ENCODE data around the gene POLD3.
"Not testable (repeated sequence)": the region's sequence is repeated elsewhere in the genome, so short reads cannot be mapped to it uniquely, and the experiment has no call there.

The POLD3 gene

DNA sequence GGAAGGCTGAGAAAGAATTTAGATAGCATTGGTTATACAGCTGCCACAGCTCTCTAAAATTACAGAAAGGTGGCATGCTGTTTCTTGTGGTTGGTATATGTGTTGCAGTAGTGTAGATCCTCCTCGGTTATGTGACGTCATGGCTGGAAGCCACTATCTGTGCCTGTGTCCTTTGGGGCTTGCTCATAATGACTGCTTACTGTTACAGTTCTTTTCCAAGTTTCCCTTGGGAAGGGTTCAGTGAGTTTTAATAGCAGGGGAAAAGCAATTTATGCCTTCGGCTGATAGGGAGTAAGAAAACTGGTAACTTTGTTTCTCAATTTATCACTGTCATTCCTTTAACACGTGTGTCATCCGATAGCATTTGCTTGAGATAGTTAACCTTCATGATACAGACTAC lies 47.2 kb downstream of the POLD3 start:
- DNase-seq, result no peak

DNA sequence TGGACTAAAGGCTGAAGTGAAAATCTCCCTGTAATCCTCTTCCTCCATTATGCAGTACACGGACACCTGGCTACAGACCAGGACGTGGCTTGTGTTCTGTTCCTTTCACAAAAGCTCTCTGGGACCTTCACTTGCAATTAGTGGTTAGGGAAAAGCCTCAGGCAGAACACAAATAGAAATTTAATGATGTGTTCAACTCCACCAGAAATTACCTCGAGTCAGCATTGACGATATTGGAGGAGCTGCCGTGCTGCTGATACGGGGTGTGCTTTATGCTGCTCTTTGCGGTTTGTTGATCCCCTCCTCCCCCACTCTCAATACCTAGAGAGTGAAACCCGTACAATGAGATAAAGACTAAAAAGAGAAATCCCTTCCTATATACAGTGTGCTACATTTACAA lies 48.9 kb downstream of the POLD3 start:
- DNase-seq, result no peak

DNA sequence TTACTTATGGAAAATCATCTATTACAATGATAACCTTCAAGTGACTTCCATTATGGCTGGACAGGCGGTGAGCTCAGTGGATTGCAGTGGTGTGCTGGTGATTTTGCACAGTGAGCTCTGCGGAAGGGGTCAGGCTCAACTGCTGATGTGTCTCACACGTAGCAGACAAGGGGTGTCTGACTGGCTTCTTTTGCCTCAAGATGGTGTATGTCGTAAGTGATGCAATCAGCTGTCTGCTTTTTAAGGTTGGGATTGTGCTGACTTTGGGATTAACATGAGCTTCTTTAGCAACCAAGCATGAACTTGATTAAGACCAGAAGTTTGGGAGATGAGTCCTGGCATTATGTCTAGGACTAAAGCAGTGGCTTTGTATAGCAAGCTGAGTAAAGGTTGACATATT lies 49.5 kb downstream of the POLD3 start:
- no peak for DNase-seq

DNA sequence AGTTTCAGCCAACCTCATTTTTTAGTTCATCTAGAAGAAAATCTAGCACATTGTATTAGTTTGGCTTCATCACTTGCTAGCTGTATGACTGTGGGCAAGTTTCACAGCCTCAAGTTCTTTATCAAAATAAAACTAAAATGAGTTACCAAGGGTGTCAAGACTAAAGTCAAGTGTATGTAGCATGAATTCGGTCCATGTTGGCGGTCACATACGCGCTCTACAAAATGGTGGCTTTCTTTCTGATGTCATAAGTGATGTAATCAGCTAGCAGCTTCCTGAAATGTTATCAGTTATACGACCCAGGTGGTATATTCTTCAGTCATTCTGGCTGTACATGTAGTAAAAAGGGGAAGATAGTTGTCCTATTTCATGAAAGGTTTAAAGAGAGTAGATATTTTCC lies 50.5 kb downstream of the POLD3 start:
- no peak for DNase-seq

DNA sequence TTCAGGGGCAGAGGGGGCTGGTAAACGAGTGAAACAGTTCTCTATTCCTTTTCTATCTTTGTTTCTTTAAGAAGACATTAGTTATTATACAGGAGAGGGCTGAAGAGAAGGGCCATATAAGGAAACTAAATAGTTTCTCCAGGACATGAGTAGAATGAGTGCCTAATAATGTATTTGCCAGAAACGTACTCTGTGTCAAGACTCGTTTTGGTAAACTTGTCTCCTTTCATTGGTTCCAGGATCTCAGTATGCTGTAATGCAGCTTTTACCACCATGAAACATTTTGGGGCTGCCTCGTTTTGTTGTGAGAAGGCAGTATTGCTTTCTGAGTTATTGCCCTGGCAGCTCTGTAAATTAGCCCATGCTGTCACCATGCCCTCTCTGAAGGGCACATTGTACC lies 51.7 kb downstream of the POLD3 start:
- no peak for DNase-seq

DNA sequence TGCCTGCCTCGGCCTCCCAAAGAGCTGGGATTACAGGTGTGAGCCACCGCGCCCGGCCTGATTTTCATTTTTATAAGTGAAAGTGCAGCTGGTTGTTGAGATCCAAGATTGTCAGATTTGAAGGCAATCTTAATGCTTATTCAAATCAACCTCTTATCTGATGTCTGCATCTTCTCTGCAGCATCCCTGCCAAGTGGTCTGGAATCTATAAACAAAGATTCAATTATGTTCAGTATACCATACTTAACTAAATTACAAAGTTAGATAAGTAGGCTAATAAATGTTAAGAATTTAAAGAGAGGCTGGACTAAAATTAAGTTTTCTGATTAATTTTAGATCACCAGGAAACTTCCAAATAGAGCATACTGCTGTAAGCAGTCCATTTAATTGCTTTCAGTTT lies 53.8 kb downstream of the POLD3 start:
- DNase-seq, result no peak

DNA sequence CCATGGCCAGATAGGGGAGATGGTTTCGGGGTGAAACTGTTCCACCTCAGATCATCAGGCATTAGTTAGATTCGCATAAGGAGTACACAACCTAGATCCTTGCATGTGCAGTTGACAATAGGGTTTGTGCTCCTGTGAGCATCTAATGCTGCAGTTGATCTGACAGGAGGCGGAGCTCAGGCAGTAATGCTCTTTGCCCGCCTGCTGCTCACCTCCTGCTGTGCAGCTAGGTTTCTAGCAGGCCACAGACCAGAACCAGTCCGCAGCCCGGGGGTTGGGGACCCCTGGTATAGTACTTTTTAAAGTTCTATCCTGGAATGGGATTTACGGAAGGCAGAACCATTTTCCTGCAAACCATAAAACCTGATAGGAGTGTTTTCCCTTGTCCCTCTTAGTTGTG lies 54.6 kb downstream of the POLD3 start:
- DNase-seq, result no peak

DNA sequence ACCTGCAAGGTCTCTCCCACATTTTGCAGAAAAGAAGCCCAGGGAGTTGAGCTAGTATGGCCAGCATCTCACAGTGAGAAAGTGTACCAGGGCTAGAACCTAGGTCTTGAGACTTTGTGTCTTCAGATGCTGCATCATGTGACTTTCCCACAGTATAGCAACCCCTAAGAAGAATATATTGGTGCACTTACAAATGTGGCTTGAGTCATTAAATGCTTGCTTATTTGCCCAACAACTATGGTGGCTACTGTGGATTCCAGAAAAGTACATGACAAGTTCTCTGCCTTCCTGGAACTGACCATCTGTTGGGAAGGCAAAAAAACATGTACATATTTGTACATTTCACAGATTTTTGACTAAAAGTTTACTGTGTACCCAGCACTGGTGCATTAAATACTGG lies 55.0 kb downstream of the POLD3 start:
- no peak for DNase-seq

DNA sequence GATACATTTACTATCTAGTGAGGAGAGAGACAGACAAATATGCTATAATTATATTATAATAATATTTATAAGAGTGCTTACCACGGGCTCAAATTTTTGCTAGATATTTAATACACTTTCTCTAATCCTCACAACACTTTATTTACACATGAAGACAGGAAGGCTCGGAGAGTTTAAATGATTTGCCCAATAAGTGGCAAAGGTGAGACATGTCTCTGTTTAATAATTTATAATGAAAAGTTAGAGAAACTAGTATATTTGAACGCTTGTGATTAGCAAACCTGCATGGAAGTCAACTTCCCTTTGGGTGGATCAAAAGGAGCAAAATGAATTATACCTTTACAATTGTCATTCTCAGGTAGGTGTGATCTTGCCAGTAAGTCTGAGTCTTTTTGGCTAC lies 55.4 kb downstream of the POLD3 start:
- DNase-seq, result no peak

DNA sequence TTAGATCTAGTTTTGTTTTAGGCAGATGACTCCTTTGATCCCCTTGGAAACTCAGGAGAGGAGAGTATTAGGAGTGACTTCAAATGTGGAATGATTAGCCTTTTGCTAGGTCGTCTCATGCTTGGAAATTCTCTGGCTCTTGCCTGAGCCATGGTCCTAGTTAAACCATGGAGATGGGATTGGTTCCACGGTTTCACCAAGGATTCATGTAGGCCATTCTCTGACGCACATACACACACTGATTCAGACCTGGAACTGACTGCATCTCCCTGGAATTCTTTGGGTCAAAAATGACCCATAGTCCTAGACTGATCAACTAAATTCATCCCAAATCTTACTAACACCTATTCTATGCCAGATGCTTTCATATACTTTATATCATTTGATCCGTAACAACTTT lies 56.5 kb downstream of the POLD3 start:
- no peak for DNase-seq

DNA sequence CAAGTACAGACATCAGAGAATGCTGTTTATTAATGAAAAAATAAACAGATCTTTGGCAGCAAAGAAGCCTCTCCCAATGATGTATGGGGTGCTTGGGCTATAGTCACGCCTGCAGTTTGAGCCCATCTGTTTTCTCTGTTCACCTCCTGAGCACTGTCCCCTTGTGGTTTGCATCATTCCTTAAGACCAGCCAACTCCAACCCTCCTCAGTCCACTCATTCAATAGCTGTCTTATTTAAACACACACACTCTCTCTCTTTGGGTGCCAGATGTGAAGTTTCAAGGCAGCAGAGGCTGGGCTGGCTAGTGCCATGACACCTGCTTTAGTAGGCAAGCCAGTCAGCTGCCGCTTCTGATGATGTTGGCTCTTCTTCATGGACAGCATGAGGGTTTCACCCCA lies 58.1 kb downstream of the POLD3 start:
- no peak for DNase-seq

DNA sequence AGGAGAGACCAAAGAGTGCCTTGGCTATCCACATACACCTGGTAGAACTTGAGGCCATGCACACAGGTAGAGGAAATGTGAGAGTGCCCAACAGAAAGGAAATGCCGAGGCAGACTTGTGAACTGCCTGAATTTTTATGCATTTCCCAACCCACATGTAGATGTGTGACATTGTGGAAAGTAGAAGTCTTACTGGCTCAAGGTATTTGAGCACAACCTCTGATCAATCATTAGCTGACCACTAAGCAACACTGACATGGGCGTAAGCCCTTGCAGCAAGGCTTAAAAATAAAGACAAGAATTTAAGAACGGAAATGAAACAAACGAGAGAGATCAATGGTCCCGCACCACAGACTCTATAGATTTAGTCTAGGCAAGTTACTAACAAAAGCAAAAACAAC lies 62.6 kb downstream of the POLD3 start:
- no peak for DNase-seq

DNA sequence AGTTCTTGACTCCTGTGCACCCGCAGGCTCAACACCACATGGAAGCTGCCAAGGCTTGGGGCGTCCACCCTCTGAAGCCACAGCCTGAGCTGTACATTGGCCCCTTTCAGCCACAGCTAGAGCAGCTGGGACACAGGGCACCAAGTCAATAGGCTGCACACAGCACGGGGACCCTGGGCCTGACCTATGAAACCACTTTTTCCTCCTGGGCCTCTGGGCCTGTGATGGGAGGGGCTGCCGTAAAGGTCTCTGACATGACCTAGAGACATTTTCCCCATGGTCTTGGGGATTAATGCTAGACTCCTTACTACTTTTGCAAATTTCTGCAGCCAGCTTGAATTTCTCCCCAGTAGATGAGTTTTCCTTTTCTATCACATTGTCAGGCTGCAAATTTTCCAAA lies 66.7 kb downstream of the POLD3 start:
- DNase-seq, result not testable (repeated sequence)

DNA sequence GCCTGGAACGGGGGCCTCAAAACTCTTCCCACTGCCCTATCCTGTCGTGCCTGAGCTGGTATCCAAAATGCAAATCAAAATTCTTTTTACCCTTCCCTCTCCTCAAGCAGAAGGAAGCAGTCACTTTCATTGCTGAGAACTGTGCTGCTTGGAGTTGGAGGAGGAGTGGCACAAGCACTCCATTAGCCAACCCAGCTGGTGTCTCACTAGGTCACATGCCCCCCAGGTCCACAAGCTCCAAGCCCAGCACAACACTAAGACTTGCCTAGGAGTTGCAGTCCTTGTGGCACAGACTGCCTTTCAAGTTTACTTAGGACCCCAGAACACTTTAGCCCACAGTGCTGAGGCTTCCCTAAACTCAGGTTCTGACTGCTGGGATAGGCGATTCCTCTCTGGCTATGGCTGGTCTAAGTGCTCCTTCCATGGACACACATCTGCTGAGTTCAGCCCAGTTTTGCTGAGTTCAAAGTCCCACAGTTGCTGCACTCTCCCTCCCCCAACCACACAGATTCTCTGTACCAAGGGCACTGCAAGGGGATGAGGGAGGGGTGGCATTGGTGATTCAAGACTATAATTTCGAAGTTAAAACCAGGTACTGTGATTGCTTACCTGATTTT lies 70.2 kb downstream of the POLD3 start:
- no peak for DNase-seq

DNA sequence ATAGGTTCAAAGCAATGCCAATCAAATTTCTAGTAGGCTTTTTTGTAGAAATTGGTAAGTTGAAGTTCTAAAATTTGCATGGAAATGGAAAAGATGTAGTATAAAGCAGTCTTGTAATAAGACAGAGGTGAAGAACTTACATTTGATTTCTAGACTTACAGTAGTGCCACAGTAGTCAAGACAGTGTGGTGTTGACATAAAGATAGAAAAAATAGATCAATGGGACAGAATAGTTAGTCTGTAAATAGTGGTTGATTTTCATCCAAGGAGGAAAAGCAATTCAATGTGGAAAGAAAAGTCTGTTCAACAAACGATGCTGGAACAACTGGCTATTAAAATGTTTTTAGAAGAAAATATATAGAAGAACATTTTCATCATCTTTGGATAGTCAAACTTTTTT lies 70.9 kb downstream of the POLD3 start:
- no peak for DNase-seq

DNA sequence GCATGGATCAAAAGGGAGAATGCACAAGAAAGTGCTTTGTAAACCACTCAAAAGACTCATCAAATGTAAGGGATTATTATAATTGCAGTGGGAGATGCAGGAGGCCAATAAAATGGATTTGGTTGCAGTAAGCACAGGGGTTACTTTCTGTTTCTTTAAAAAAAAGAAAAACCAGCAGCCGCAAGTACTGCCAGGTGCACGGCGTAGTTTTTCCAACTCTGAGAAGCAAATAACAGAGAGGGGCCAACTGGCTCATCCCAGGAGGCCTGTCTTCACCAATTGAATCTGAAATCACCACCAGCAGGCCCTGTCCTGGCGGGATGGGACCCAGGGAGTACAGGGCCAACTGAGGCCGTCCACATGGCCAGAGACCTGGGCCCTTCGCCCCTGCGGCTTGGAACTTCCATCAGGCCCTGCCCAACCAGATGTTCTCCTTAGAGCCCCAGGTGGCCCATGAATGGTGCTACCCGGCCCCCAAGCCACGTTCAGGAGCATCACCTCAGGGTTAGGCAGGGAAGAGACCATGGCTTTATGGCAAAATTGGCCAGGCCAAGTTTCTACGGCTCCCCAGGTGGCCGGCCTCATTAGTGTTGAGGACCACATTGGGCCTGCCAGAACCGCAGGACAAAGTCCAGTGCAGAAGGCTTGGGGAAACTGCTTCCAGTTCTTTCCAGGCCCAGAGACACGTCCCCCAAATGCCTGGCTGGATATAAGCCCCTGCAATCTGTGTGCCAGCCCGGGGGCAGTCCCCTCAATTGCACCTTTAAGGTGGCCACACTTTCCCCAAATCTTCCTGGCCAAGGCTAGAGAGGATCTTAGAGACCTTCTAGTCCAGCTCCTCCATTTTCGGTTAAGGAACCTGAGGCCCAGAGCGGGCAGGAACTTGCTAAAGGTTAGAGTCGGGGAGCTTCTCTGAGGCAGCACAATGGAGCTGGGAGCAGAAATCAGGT lies 77.1 kb downstream of the POLD3 start:
- DNase-seq, result no peak

DNA sequence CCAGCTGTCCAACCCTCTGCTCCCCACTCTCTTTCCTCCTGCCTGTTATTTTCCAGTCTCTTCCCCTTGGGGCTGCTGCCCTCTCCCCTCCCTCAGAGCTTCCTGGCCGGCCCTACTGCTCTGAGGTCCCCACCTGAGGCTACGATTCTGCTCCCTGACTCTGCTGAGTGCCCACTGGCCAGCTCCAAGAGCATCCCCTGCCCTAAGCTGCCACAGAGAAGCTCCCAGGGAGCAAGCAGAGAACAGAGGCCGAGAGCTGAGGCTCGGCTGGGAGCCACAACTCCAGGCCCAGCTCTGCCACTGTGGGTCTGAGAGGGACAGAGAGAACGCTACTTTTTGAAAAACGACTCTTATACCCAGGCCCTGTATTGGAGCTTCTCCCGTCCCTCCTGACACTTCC lies 77.8 kb downstream of the POLD3 start:
- DNase-seq, result no peak

DNA sequence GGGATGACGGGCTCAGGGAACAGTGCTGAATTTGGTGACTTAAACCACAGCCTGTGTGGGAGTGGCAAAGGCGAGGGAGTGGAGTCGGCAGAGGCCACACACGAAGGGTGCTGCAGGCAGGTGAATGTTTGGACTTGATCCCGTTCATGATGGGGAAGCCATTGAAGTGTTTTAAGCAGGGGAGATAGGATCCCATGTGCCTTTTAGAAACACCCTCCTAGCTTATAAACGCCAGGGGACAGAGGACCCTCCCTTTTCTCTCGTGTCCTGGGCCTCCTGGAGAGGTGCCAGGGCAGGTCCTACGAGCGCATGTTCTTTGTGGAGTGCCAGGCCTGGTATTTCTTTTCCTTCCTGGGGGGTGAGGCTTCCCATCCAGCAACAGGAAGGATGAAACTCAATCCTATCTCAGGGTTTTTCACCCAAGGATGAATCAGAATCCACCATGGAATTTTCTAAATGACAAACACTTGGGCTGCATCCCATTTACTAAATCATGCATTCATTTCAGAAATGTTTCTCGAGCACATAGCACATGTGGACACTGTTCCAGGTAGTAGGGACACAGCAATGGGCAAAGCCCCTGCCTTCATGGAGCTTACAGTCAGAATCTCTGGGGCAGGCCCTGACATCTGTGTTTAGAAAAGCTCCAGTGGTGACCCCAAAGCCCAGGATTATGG lies 79.3 kb downstream of the POLD3 start:
- no peak for DNase-seq

DNA sequence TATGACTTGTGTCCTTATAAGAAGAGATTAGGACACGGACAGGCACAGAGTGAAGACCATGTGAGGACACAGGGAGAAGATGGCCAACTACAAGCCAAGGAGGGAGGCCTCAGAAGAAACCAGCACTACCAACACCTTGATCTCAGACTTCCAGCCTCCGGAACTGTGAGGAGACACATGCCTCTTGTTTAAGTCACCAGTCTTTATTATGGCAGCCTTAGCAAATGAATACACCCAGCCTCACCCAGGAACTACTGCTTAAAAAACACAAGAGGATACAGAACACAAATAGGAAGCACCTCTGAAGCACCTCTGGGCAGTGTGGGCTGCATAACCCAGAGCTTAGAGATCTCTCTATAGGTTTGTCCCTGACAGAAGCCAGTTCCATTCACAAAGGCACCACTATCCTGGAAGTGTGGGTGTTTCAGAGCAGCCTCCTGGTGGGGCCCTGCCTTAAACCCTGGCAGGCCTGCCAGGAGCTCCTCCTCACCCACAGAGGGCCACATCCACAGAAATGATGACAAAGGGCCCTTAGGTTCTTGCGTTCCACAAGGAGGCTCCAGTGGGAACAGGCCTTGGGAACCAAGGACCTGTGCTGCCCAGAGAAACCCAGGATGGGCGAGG lies 80.1 kb downstream of the POLD3 start:
- no peak for DNase-seq

DNA sequence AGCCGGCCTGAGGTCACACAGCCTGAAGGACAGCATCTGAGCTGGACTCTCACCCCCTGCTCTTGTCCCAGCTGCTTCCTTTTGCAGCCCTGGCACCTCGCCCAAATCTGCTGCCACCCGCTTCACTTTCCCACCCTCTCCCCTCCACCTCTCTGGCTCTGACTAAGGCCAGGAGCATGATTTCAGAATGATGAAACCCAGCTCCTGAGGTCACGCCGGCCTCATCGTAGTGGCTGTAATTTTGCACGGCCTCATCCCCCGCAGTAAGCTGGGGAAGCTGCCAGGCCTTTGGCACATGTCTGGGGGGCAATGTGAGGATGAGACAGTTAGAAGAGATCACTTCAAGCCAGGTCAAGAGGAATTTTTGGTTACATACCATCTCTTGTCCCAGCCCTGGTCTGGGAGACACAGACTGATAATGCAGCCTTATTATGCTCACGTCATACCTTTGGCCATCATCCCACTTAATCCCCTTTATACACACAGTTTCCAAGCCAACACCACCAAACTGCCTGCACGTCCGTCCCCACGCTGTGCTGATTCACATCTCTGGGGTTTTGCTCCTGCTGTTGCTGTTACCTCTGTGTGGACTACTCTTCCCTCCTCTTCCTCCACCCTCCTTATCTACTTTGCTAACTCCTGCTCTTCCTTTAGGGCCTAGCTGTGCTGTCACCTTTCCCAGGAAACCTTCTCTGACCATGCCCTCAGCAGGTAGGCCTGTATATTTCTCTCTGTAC lies 80.7 kb downstream of the POLD3 start:
- DNase-seq, result no peak

DNA sequence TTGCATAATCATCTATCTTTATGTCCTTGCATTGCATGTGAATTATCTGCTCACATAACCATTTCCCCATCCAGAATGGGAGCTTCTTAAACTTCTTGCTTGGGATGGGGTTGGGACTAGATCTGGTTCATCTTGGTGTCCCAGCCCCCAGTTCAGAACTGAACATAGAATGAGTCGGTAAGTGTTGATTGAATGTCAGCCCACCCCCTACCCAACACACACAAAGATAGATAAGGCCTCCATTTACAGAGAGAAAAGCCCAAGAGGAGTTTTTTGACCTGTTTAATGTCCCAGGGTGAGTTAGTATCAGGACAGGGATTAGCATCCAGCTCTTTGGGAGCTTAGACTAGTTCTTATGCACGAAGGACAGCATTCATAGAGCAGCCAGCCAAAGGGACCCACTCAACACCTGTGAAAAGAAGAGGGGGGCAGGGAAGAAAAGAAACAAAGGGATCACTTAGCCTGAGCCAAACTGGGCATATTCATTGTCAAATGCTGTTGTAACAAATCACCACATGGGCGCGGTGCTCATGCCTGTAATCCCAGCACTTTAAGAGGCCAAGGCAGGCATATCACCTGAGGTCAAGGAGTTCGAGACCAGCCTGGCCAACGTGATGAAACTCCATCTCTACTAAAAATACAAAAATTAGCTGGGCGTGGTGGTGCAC lies 81.4 kb downstream of the POLD3 start:
- no peak for DNase-seq

DNA sequence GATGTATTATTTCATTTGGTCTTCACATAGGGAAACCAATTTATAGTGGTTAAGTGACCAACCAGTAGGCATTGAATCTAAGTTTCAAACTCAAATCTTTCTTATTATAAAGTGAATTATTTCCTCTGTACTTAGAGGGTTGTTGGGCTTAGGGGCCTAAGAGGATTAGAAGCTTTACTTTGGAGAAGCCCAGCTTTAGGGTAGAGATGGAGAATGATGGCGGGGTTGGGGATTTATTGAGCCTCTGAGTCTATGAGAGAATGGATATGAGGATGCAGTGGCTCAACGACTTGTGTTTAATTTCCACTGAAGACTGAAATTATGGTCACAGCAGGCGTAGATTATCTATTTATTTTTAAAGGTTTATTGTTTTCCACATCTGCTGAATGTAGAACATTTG lies 83.4 kb downstream of the POLD3 start:
- DNase-seq, result no peak

All from hematopoietic multipotent progenitor cell treated with erythropoietin and hydrocortisone succinate and interleukin-3 and kit ligand, for 6 days (in vitro differentiated cells).